Mesodermal cell (in vitro differentiated cells): ENCODE data around the gene CRKL.
A peak's percentile ranks its signal among the peaks of the same experiment; 100 is the strongest.

Experiments
- H3K27ac ChIP-seq: 2 replicates; pipeline ENCODE4 v1.7.0; 2013; ENCODE audit warnings: mild to moderate bottlenecking, low read depth, low read length, moderate library complexity; ENCODE audit not compliant: severe bottlenecking
- H3K36me3 ChIP-seq: 2 replicates; pipeline ENCODE4 v1.7.1; 2013; ENCODE audit warnings: mild to moderate bottlenecking, low read length, moderate library complexity; ENCODE audit not compliant: control insufficient read depth, insufficient read depth
- H3K4me1 ChIP-seq: one replicate; pipeline ENCODE4 v1.7.1; 2013; ENCODE audit warnings: mild to moderate bottlenecking, low read length; ENCODE audit not compliant: insufficient read depth, control insufficient read depth, poor library complexity, severe bottlenecking
- H3K4me3 ChIP-seq: 2 replicates; pipeline ENCODE4 v1.7.0; 2013; ENCODE audit warnings: low read length, control low read depth, mild to moderate bottlenecking; ENCODE audit not compliant: insufficient read depth, poor library complexity, severe bottlenecking; ENCODE audit errors: extremely low read depth
- H3K9me3 ChIP-seq: 2 replicates; pipeline ENCODE4 v1.7.1; 2013; ENCODE audit warnings: mild to moderate bottlenecking, low read length, moderate library complexity; ENCODE audit not compliant: control insufficient read depth
- WGBS, 2 experiments: methylation state at CpG; one replicate each; pipeline ENCODE4 v1.1.5; 2013; ENCODE audit warnings: missing lambda C conversion rate in 2 of 2; ENCODE audit not compliant: insufficient coverage in 2 of 2; 5-methylcytosine and 5-hydroxymethylcytosine counted together

CRKL gene

GRCh38 chr22:20955548-20955947 is 38.3 kb downstream of the CRKL start:
- Histone ChIP-seq H3K36me3 (peaks cover 32% of the 10 kb centered on the region), H3K9me3 (no peaks in the 10 kb centered on the region), H3K27ac (no peak overlapping the region), H3K4me1 (peaks cover 7% of the 10 kb centered on the region), H3K4me3 (no peak overlapping the region)
- 88 to 90% methylated on average over 1 to 2 of the region's 7 CpGs for WGBS, 2 experiments

- Histone ChIP-seq H3K4me1 (peaks cover 7% of the 10 kb centered on the region), H3K4me3 (peak overlapping the region; percentile 39), H3K36me3 (peaks cover 25% of the 10 kb centered on the region), H3K27ac (no peak overlapping the region), H3K9me3 (no peaks in the 10 kb centered on the region)
- 41 to 45% methylated on average over 25 to 27 of the region's 27 CpGs for WGBS, 2 experiments
Measured at GRCh38 chr22:20956258-20957101, 39.3 kb downstream of the CRKL start.

GRCh38 chr22:20957102-20957682 is 40.0 kb downstream of the CRKL start:
- Histone ChIP-seq H3K36me3 (peaks cover 17% of the 10 kb centered on the region), H3K9me3 (no peaks in the 10 kb centered on the region), H3K4me1 (peaks cover 7% of the 10 kb centered on the region), H3K4me3 (peak overlapping the region; percentile 39), H3K27ac (no peak overlapping the region)
- 5% methylated on average over 38 of the region's 59 CpGs for WGBS, 2 experiments

GRCh38 chr22:20957683-20958431 is 40.6 kb downstream of the CRKL start:
- peaks cover 14% of the 10 kb centered on the region for H3K36me3 ChIP-seq
- WGBS, 2 experiments, result 13 to 15% methylated on average over 20 to 23 of the region's 32 CpGs
- peak overlapping the region; percentile 39 for H3K4me3 ChIP-seq
- H3K4me1 ChIP-seq, result peaks cover 7% of the 10 kb centered on the region
- no peaks in the 10 kb centered on the region for H3K9me3 ChIP-seq
- H3K27ac ChIP-seq, result no peak overlapping the region

- H3K9me3 ChIP-seq, result no peaks in the 10 kb centered on the region
- WGBS, 2 experiments, result 95 to 96% methylated on average over 17 to 18 of the region's 20 CpGs
- H3K4me1 ChIP-seq, result peaks cover 7% of the 10 kb centered on the region
Measured at GRCh38 chr22:20959578-20960461, 42.6 kb downstream of the CRKL start.

GRCh38 chr22:20960609-20961008 is 43.4 kb downstream of the CRKL start:
- Histone ChIP-seq H3K9me3 (no peaks in the 10 kb centered on the region), H3K4me1 (peaks cover 9% of the 10 kb centered on the region)
- WGBS, 2 experiments, result 80% methylated on average over 1 of the region's 4 CpGs; no CpG with 5 or more reads in 1 of the 2 experiments

More at GRCh38 chr22:20959578-20960461, 42.6 kb downstream of the CRKL start:
- no peak overlapping the region for H3K4me3 ChIP-seq
- no peak overlapping the region for H3K27ac ChIP-seq
- H3K36me3 ChIP-seq, result no peaks in the 10 kb centered on the region

GRCh38 chr22:20962491-20962945 is 45.3 kb downstream of the CRKL start:
- H3K27ac ChIP-seq, result no peak overlapping the region
- H3K4me1 ChIP-seq, result peaks cover 2% of the 10 kb centered on the region
- H3K4me3 ChIP-seq, result no peak overlapping the region
- 100% methylated on average over 1 of the region's 6 CpGs; no CpG with 5 or more reads in 1 of the 2 experiments for WGBS, 2 experiments
- no peaks in the 10 kb centered on the region for H3K36me3 ChIP-seq
- H3K9me3 ChIP-seq, result no peaks in the 10 kb centered on the region

More at GRCh38 chr22:20960609-20961008, 43.4 kb downstream of the CRKL start:
- no peaks in the 10 kb centered on the region for H3K36me3 ChIP-seq
- H3K27ac ChIP-seq, result no peak overlapping the region
- H3K4me3 ChIP-seq, result no peak overlapping the region

- H3K4me3 ChIP-seq, result no peak overlapping the region
- H3K36me3 ChIP-seq, result no peaks in the 10 kb centered on the region
- H3K27ac ChIP-seq, result no peak overlapping the region
- H3K9me3 ChIP-seq, result no peaks in the 10 kb centered on the region
- 76 to 84% methylated on average over 5 to 7 of the region's 7 CpGs for WGBS, 2 experiments
- peaks cover 2% of the 10 kb centered on the region for H3K4me1 ChIP-seq
Measured at GRCh38 chr22:20963201-20964052, 46.2 kb downstream of the CRKL start.

GRCh38 chr22:20964090-20964798 is 47.0 kb downstream of the CRKL start:
- WGBS, 2 experiments, result 55 to 71% methylated on average over 2 to 4 of the region's 6 CpGs
- peaks cover 2% of the 10 kb centered on the region for H3K4me1 ChIP-seq
- H3K9me3 ChIP-seq, result no peaks in the 10 kb centered on the region
- H3K36me3 ChIP-seq, result no peaks in the 10 kb centered on the region
- H3K4me3 ChIP-seq, result peak overlapping the region; percentile 14
- no peak overlapping the region for H3K27ac ChIP-seq
